NCI-H2196 (cell line): ENCODE data around the gene ZNF146.
"Not testable (repeated sequence)": the region's sequence is repeated elsewhere in the genome, so short reads cannot be mapped to it uniquely, and the experiment has no call there.

Experiments
- DNase-seq: peaks from one replicate; lab custom pipeline; 2025; ENCODE audit not compliant: unreplicated experiment; lab: John Stamatoyannopoulos, UW

Gene ZNF146

DNA sequence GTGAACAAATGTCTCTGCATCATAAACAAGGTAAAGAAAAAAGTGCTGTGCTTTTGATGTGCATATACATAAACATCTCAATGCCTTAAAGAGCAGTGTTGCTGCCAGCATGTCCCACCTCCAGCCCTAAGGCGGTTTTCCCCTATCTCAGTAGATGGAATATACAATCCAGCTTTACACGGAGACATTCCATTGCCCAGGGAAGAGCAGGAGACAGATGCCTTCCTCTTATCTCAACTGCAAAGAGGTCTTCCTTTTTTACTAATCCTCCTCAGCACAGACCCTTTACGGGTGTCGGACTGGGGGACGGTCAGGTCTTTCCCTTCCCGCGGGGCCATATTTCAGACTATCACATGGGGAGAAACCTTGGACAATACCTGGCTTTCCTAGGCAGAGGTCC, 18.7 kb downstream of the ZNF146 start:
- DNase-seq, result not testable (repeated sequence)

DNA sequence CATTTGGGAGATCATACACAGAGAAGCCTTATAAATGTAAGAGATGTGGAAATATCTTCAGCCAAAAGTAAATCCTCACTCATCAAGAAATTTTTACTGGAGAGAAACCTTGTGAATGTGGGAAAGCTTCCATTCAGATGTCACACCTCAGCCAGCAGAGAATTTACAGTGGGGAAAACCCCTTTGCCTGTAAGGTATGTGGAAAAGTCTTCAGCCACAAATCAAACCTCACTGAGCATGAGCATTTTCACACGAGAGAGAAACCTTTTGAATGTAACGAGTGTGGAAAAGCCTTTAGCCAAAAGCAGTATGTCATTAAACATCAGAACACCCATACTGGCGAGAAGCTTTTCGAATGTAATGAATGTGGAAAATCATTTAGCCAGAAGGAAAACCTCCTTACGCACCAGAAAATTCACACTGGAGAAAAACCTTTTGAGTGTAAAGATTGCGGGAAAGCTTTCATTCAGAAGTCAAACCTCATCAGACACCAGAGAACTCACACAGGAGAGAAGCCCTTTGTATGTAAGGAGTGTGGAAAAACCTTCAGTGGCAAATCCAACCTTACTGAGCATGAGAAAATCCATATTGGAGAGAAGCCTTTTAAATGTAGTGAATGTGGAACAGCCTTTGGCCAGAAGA, 21.5 kb downstream of the ZNF146 start:
- no peak for DNase-seq

DNA sequence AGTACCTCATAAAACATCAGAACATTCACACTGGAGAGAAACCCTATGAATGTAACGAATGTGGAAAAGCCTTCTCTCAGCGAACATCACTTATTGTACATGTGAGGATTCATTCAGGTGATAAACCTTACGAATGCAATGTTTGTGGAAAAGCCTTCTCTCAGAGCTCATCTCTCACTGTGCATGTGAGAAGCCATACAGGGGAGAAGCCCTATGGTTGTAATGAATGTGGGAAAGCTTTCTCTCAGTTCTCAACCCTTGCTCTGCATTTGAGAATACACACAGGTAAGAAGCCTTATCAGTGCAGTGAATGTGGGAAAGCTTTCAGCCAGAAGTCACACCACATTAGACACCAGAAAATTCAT, 22.0 kb downstream of the ZNF146 start:
- DNase-seq, result no peak

DNA sequence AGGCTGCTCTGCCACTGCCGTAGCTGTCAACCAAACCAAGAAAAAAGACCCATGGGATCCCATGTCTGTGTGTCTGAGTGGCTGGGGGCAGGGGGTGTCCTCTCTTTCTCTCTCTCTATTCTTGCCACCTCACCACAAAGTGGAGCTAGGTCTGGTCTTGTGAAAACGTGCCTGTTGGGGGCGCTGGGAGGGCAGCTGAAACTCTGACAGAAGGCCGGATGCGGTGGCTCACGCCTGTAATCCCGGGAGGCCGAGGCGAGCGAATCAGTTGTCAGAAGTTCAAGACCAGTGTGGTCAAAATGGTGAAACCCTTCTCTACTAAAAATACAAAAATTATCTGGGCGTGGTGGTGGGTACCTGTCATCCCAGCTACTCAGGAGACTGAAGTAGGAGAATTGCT, 29.2 kb downstream of the ZNF146 start:
- DNase-seq, result no peak

DNA sequence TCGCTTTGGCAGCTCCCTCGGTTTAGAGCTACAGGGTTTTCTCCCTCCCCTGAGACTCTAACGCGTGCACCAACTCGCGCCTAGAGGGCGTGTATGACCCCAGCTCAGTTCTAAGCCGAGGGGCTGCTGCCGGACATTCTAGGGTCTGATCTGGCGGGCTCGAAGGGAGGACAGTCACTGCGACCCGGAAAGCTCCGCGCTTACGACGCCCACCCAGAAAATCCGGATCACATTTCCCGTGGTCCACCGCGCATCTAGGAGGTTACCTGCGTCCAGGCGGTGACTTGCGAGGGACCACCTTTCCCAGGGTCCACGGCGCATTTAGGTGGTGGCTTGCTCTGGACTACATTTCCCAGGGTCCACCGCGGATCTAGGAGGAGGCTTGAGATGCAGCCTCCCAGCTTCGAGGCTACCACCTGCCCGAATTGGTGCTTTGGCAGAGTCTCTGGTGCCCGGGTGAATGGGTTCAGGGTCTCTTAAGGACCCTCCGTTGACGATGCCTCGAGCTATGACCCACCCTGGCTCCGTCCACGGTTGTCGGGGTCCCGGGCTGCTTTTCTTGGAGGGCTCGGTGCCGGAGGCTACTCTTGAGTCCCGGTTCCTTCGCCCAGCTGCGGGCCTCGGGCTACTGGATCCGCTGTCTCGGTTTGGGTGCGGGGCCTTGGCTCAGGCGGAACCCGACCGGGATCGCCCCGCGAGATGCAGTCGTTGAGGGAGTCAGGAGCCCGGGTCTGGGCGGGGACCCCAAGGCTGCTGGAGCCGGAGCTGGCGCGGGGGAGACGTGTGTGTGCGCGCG, 30.5 kb downstream of the ZNF146 start:
- DNase-seq, result no peak

DNA sequence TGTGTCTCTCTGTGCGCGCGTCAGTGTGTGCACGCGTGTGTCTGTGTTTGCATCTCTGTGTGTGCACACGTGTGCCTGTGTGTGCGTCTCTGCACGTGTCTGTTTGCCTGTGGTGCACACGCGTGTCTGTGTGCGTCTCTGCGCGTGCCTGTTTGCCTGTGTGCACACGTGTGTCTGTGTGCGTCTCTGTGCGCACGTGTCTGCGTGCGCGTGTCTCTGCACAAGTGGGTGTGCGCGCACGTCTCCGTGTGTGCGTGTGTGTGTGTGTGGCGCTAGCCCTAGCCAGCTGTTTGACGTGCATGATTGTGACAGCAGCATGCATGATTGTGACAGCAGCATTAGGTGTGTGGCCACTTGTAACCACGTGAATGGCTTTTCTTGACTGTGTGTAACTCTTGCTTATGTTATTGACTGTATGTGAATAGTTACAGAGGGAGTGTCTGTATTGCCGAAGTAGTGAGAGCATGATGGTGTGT, 31.1 kb downstream of the ZNF146 start:
- DNase-seq, result no peak

DNA sequence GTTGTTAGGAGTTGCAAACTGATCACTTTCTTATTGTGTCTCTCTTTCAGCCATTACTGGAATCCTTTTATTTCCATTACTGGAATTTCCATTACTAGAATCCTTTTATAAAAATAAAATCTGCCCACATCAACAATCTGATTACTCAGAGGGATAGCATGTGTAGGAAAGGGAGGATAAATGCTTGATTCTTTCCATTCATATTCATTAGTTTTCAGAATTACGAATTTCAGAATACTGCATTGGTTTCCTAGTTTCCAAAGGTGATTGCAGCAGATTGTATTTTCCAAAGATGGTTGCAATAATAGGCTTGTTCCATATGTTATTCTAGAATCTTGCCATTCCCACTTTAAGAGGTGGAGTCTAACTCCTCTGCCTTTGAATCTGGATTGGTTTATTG, 37.1 kb downstream of the ZNF146 start:
- no peak for DNase-seq

DNA sequence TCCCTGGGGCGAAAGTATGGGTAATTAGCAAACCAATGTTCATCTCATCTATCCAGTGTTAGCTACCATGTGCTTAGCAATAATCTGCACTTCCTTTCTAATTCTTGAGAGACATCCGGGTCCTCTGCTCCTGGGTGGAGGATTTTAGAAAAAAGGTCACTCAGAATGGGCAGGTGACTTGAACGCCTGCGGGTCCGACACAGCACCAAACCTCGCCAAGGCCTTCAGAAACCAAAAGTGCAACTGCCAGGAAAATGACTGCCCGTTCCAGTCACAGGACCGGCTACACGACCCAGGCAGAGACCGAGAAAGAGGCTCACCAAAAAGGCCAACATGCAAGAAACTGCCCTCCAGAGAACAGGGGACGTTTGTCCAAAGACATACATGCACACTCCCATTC, 39.9 kb downstream of the ZNF146 start:
- no peak for DNase-seq

DNA sequence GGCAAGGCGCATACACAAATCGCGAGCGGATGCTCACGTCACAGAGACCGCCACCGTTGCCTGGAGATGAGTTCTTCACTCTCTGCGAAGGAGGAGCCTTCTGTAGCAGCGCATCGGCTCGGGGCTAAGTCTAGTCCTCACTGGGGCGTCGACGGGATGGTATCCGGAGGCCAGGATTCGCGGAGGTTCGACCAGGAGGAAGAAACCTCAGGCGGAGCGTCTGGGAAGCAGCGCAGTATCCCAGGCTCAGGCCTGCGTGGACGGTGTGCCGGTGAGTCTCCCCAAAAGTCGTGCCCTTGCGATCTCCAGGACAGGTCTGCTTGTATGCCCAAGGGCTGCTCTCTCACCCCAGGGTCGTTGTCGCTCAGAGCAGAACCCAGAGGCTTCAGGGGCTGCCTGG, 40.4 kb downstream of the ZNF146 start:
- no peak for DNase-seq

DNA sequence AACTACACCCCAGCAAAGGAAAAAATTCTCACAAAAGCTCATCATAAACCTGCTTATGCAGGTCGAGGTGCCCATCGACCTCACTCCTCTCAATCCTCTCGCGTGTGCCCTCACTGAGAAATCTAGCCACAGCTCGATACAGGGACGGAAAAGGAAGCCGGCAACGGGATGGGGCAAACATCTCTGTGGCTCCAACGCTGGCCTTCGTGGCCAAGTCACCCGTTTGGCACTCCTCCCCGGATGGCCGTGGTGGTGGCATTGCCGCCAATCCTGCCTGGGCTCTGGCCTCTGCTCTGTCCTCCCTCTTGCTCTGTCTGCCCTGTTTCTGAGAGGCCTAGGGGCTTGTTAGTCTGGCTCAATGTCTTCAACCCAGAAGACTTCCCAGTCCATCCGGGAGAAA, 41.2 kb downstream of the ZNF146 start:
- no peak for DNase-seq

DNA sequence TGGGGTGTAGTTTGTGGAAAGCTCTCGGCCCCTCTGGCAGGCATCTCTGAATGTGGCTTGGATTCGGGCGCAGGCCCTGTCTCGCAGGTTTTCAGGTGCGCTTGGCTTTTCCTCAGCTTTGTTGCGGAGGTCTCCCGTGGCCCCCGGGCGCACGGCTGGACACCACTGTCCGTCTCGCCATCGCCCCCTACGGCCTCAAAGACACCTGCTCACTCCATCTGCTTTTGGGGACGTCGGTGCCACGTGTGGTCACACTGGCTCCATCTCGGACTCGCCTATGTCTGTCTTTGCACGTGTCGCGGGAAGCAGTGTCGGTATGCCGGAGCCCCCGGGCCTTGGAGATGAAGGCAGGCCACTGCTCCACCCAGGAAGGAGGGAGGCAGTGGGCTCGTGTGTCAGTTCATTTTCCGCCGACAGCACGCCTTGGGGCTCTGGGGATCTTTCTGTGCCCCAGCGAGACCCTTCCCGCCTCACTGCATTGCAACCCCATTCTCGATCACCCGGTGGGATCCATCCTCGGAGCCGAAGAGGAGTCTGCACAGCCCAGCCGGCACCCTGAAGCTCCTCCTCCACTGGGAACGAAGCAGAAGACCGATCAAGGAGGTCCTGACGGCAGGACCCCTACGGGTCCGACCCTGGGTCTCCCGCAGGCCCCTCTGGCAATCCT, 42.1 kb downstream of the ZNF146 start:
- DNase-seq, result no peak

DNA sequence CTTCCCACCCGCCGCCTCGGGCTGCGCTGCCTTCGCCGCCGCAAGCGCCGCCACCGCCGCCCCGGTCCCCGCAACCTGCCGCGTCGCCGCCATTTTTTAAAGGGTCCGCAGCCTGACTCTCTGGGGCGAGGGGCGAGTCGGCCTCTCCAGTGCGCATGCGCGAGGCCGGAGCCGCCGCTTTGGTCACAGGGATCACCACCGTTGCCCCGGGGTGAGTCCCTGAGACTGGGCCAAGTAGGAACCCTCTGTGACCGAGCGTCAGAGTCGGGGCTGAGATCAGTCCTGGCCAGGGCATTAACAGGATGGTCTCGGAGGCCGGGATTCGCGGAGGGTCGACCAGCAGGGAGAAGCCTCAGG, 42.6 kb downstream of the ZNF146 start:
- DNase-seq, result no peak

DNA sequence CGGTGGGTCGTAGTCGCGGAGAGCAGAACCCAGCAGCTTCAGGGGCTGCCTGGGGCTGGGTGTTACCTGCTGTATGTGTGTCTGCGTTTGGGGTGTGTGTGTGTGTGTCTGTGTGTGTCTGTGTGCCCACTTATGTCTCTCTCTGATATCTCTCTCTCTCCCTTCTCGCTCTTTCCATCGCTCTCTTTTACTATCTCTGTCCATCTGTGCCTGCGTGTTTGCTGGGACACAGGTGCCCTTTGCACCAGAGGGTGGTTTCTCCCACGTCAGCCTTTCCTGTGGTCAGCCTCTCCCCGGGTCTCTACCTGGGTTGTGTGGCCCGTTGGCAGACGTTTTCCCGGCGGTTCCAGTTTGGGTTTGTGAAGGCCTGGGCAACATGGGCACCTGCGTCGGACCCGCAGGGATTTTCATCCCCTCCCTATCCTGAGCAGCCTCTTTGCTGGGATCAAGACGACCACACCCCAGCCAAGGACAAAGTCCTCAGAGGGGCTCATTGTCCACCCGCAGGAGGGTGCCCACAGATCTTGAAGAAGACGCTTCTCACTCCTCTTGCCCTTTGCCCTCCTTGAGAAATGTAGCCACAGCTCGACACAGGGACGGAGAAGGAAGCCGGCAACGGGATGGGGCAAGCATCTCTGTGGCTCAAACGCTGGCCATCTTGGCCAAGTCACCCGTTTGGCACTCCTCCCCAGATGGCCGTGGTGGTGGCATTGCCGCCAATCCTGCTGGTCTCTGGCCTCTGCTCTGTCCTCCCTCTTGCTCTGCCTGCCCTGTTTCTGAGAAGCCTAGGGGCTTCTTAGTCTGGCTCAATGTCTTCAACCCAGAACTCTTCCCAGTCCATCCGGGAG, 43.3 kb downstream of the ZNF146 start:
- no peak for DNase-seq

DNA sequence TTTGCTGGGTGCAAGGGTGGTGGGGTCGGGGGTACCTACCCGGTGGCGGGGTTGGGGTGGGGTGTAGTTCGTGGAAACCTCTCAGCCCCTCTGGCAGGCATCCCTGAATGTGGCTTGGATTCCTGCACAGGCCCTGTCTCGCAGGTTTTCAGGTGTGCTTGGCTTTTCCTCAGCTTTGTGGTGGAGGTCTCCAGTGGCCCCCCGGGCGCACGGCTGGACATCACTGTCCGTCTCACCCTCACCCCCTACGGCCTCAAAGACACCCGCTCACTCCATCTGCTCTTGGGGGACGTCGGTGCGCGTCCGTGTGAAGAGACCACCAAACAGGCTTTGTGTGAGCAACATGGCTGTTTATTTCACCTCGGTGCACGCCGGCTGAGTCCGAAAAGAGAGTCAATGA, 44.3 kb downstream of the ZNF146 start:
- DNase-seq, result no peak

DNA sequence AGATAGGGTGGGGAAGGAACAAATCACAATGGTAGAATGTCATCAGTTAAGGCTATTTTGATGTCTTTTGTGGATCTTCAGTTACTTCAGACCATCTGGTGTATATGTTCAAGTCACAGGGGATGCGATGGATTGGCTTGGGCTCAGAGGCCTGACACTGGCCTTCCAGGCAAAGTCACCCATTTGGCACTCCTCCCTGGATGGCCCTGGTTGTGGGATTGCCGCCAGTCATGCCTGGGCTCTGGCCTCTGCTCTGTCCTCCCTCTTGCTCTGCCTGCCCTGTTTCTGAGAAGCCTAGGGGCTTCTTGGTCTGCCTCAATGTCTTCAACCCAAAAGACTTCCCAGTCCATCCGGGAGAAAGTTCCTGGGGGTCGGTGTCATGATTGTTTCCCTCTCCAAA, 50.2 kb downstream of the ZNF146 start:
- no peak for DNase-seq

DNA sequence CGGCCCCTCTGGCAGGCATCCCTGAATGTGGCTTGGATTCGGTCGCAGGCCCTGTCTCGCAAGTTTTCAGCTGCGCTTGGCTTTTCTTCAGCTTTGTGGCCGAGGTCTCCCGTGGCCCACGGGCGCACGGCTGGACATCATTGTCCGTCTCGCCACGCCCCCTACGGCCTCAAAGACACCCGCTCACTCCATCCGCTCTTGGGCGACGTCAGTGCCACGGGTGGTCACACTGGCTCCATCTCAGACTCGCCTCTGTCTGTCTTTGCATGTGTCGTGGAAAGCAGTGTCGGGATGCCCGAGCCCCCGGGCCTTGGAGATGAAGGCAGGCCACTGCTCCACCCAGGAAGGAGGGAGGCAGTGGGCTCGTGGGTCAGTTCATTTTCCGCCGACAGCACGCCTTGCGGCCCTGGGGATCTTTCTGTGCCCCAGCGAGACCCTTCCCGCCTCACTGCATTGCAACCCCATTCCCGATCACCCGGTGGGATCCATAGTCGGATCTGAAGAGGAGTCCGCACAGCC, 51.0 kb downstream of the ZNF146 start:
- DNase-seq, result no peak

DNA sequence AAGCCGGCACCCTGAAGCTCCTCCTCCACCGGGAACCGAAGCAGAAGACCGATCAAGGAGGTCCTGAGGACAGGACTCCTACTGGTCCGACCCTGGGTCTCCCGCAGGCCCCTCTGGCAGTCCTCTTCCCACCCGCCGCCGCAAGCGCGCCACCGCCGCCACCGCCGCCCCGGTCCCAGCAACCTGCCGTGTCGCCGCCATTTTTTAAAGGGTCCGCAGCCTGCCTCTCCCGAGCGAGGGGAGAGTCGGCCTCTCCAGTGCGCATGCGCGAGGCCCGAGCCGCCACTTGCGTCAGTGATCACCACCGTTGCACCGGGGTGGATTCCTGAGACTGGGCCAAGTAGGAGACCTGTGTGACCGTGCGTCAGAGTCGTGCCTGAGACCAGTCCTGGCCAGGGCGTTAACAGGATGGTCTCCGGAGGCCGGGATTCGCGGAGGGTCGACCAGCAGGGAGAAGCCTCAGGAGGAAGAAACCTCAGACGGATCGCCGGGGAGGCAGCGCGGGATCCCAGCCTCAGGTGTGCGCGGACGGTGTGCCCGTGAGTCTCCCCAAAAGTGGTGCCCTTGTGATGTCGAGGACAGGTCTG, 51.6 kb downstream of the ZNF146 start:
- no peak for DNase-seq

DNA sequence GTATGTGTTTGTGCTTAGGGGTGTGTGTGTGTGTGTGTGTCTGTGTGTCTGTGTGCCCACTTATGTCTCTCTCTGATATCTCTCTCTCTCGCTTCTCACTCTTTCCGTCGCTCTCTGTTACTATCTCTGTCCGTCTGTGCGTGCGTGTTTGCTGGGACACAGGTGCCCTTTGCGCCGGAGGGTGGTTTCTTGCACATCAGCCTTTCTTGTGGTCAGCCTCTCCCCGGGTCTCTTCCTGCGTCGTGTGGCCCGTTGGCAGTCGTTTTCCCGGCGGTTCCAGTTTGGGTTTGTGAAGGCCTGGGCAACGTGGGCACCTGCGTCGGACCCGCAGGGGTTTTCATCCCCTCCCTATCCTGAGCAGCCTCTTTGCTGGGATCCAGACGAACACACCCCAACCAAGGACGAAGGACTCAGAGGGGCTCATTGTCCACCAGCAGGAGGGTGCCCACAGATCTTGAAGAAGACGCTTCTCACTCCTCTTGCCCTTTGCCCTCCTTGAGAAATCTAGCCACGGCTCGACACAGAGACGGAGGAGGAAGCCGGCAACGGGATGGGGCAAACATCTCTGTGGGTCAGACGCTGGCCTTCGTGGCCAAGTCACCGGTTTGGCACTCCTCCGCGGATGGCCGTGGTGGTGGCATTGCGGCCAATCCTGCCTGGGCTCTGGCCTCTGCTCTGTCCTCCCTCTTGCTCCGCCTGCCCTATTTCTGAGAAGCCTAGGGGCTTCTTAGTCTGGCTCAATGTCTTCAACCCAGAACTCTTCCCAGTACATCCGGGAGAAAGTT, 52.3 kb downstream of the ZNF146 start:
- DNase-seq, result no peak

DNA sequence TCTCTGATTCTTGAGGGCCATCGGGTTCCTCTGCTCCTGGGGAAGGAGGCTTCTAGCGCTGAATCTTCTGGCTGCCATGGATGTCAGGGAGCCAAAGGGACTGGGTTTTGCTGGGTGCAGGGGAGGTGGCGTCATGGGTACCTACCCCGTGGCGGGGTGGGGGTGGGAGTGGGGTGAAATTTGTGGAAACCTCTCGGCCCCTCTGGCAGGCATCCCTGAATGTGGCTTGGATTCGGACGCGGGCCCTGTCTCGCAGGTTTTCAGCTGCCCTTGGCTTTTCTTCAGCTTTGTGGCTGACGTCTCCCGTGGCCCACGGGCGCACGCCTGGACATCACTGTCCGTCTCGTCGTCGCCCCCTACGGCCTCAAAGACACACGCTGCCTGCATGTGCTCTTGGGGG, 53.2 kb downstream of the ZNF146 start:
- DNase-seq, result not testable (repeated sequence)

DNA sequence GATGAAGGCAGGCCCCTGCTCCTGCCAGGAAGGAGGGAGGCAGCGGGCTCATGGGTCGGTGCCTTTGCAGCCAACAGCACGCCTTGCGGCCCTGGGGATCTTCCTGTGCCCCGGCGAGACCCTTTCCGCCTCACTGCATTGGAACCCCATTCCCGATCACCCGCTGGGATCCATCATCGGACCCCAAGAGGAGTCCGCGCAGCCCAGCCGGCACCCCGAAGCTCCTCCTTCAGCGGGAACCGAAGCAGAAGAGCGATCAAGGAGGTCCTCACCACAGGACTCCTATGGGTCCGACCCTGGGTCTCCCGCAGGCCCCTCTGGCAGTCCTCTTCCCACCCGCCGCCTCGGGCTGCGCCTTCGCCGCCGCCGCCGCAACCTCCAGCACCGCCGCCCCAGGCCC, 53.7 kb downstream of the ZNF146 start:
- not testable (repeated sequence) for DNase-seq
